GM12865 (cell line): Measurements from ENCODE around the gene EDN3.
"Not testable (repeated sequence)": the region's sequence is repeated elsewhere in the genome, so short reads cannot be mapped to it uniquely, and the experiment has no call there.

ENCODE experiments used
- DNase-seq: peaks from one replicate; pipeline ENCODE4 v3.0.0; 2010; ENCODE audit warnings: low read depth
- H3K4me3 ChIP-seq: 2 replicates; pipeline ENCODE4 v1.5.1; 2011; ENCODE audit warnings: mild to moderate bottlenecking, low read depth, low read length, control low read depth
- TF ChIP-seq, protein P1 (sequence below): IDR thresholded peaks from 2 replicates; pipeline ENCODE4 v1.5.1; 2011; ENCODE audit warnings: low read length, control low read depth, low read depth, inconsistent platforms; ENCODE audit not compliant: insufficient read depth; ENCODE audit errors: missing control alignments

EDN3 gene

DNA sequence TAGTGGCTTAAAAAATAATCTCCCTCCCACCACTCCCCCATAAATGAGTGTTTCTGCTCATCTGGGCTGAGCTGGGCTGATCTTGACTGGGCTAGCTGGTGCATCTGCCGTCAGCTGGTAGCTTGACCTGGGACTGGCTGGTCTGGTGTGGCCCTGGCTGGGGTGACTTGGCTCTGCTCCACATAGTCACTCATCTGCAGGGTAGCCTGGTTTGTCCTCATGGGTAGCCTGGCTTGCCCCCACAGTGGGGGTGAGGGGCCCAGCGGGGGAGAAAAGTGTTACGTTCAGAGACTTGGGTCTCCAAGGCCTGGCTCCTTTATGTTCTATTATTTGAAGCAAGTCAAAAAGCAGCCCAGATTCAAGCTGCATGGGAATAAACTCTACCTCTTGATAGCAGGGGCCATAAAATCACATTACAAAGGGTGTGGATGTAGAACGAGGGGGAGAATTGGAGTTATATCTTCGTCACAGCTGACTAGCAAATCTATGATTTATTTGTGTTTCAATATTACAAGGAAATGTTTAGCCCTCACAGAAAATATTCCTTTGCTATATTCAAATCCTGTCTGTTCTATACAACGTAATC is 32.9 kb downstream of the EDN3 start:
- TF ChIP-seq, protein P1, sequence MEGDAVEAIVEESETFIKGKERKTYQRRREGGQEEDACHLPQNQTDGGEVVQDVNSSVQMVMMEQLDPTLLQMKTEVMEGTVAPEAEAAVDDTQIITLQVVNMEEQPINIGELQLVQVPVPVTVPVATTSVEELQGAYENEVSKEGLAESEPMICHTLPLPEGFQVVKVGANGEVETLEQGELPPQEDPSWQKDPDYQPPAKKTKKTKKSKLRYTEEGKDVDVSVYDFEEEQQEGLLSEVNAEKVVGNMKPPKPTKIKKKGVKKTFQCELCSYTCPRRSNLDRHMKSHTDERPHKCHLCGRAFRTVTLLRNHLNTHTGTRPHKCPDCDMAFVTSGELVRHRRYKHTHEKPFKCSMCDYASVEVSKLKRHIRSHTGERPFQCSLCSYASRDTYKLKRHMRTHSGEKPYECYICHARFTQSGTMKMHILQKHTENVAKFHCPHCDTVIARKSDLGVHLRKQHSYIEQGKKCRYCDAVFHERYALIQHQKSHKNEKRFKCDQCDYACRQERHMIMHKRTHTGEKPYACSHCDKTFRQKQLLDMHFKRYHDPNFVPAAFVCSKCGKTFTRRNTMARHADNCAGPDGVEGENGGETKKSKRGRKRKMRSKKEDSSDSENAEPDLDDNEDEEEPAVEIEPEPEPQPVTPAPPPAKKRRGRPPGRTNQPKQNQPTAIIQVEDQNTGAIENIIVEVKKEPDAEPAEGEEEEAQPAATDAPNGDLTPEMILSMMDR = no peak
- DNase-seq = no peak
- no peak overlapping the region for H3K4me3 ChIP-seq

GRCh38 chr20:59333951-59334350 is 33.5 kb downstream of the EDN3 start:
- H3K4me3 ChIP-seq = no peak overlapping the region
- no peak for DNase-seq
- TF ChIP-seq, protein P1 = no peak

DNA sequence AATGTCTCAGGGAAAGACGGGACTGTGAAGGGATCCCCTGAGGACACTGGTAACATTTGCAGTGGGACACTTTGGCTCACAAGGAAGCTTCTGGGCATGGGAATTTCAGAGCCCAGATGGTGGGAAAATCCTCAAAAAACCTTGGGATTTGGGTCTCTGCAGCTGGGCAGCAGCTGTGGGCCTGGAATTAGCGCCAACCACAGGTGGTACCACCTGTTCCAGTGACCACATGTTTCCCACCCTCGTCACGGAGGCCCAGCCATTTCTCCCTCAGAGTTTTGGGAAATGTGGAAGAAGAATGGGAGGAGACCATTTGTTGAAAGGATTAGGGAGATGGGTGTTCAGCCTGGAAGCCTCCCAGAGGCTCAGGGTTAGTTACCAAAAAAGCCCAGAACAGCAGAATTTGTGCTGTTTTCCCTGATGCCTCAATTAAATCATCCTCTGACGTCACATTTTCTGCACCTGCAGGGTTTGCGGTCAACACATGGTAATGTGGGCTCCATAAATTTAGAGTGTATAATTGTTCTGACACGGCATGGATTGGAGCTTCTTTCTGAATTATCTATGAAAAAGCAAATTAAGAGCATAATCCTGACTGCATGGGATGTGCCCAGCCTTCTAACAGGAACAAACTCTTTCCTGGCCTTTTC is 34.4 kb downstream of the EDN3 start:
- TF ChIP-seq, protein P1 = no peak
- H3K4me3 ChIP-seq = no peak overlapping the region

DNA sequence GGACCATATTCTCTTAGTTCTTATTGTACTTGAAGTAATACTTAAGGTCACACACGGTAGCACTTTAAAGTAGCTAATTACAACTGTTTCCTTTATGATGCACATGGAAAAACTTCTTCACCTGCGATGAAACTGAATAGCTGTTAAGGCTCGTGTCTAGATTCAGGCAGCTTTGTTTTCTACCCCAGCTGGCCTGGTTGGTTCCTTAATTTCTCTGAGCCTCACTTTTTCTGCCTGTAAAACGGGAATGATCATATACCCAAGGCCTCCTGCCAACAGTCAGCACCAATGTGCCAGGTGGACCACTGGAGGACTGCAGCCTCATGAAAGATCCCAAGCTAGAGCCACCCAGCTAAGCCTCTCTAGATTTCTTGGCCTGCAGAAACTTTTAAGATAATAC is 35.0 kb downstream of the EDN3 start:
- TF ChIP-seq, protein P1 = no peak
- H3K4me3 ChIP-seq = no peak overlapping the region
- DNase-seq = no peak

More for the DNA sequence above, 34.4 kb downstream of the EDN3 start:
- no peak for DNase-seq

GRCh38 chr20:59336540-59336939 is 36.1 kb downstream of the EDN3 start:
- no peak for DNase-seq
- H3K4me3 ChIP-seq = no peak overlapping the region
- TF ChIP-seq, protein P1 = no peak

- not testable (repeated sequence) for DNase-seq
These were observed 38.0 kb downstream of the EDN3 start for GRCh38 chr20:59338444-59338843.

DNA sequence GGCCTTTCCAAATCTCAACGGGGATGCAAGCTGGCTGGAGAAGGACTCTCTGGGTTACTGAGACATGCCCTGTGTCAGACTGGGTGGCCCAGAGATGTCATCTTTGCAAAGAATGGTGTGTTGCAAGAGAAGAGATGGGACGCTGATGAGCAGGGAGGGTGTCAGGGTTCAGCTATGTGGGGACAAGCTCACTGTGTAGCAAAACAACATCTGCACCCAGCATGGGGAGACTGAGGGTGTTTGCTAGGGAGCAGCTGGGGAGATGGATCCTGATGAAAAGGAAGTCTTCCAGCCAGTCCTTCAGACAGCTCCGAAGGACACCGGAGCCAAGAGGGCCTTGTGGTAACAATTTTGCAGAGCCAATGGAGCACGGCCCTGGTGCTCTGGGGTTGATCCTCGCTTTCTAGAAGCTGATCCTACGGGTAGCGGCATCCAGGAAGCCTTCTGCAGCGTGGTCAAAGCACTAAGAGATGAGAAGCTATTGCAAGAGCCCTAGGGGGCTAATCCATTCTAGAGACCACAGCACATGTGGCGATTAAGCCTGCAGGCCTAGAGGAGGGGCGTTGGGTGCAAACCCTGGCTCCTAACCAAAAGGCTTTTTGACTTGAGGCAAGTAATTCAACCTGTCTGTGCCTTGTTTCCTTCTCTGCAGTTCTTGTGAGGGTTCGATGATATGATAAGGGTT is 39.9 kb downstream of the EDN3 start:
- DNase-seq = no peak
- no peak overlapping the region for H3K4me3 ChIP-seq

More at GRCh38 chr20:59338444-59338843, 38.0 kb downstream of the EDN3 start:
- H3K4me3 ChIP-seq = not testable (repeated sequence)

GRCh38 chr20:59341285-59342022 is 41.0 kb downstream of the EDN3 start:
- not testable (repeated sequence) for DNase-seq, H3K4me3 ChIP-seq

More for the DNA sequence above, 39.9 kb downstream of the EDN3 start:
- TF ChIP-seq, protein P1 = no peak
